ENCODE measurements around the gene MTRF1.

Gene MTRF1

DNA sequence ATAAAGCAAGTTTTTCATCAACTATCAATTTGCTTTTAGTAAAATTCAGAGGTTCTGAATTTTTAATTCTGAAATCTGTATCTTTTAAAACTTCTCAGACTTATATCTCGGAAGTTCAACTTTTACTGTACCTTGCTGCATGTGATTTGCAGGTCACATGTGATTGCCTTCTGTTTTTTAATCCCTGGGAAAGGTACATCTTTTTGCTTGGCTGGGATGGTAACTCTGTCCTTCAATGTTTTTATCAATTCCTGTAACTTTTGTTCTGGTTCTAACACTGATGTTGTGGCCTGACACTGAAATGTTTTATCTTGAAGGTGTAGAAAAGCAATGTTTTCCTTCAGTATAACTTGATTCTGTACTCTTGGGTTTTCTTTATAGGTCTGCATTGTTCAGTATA lies 31.5 kb upstream of the MTRF1 start:
- no CpG with 5 or more reads among the region's 1 CpG for WGBS, 2 donors (ENCODE audit: extremely low coverage in 2 of 2, insufficient read length in 2 of 2, insufficient replicate concordance in 1 of 2)
- Histone ChIP-seq H3K4me3 (ENCODE audit: low read length in 2 of 2) (no peak overlapping the region), H3K27ac (replicated peaks; ENCODE audit: low read length) (no peak overlapping the region), H3K14ac (ENCODE audit: low read length) (no peak overlapping the region), H3K9ac (ENCODE audit: low read depth, low read length, poor library complexity) (no peak overlapping the region), H4K91ac (ENCODE audit: low read depth, low read length, poor library complexity) (no peak overlapping the region), H2AFZ (ENCODE audit: low read length) (no peak overlapping the region), H2BK5ac (ENCODE audit: low read length) (no peak overlapping the region), H2BK15ac (ENCODE audit: low read length) (no peak overlapping the region), H3K18ac (ENCODE audit: low read length) (no peak overlapping the region), H4K8ac (ENCODE audit: low read depth, low read length) (no peak overlapping the region), H2BK12ac (ENCODE audit: low read length) (no peak overlapping the region), H2AK5ac (ENCODE audit: low read depth, low read length) (no peak overlapping the region), H3K23ac (ENCODE audit: low read depth, low read length, poor library complexity) (no peak overlapping the region), H3K27me3 (ENCODE audit: control insufficient read depth in 3 of 3, insufficient read depth in 3 of 3, low read depth in 1 of 3, low read length in 3 of 3) (no peaks in the 10 kb centered on the region), H3K36me3 (replicated peaks in 1 of 2; ENCODE audit: control insufficient read depth in 2 of 2, insufficient read depth in 2 of 2, low read length in 2 of 2) (no peaks in the 10 kb centered on the region), H3K4ac (ENCODE audit: low read length) (no peak overlapping the region), H3K79me1 (ENCODE audit: low read depth, low read length) (no peaks in the 10 kb centered on the region), H2BK120ac (ENCODE audit: low read depth, low read length) (no peak overlapping the region), H3K4me1 (ENCODE audit: control insufficient read depth in 2 of 2, insufficient read depth in 1 of 2, low read depth in 1 of 2, low read length in 2 of 2) (no peaks in the 10 kb centered on the region), H3K4me2 (ENCODE audit: insufficient read depth, low read length, poor library complexity, severe bottlenecking) (no peak overlapping the region), H3K9me3 (replicated peaks in 1 of 2; ENCODE audit: control insufficient read depth in 2 of 2, insufficient read depth in 1 of 2, low read depth in 1 of 2, low read length in 2 of 2) (peaks cover 0 to 1% of the 10 kb centered on the region in 2 donors)
- DNase-seq (ENCODE audit: low spot score), result no peak

DNA sequence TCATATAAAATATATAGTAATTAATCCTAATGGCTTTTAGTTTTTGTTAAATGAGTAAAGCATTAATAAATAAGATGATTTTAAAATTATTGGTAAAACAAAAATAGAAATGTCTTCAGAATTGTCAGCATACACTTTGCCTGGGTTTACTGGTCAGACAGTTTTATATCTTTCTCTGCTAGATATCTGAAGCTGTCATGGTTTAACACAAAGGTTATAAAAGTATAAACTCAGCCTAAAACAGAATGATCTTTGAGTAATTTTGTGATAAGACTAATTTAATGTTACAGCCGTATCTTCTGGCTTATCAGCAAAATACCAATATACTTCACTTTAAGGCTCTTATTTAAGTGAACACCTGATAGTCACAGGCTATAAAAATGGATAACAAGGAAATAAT lies 29.9 kb upstream of the MTRF1 start:
- Histone ChIP-seq H2BK15ac (ENCODE audit: low read length) (no peak overlapping the region), H3K4me1 (ENCODE audit: control insufficient read depth in 2 of 2, insufficient read depth in 1 of 2, low read depth in 1 of 2, low read length in 2 of 2) (no peaks in the 10 kb centered on the region), H3K9ac (ENCODE audit: low read depth, low read length, poor library complexity) (no peak overlapping the region), H3K4ac (ENCODE audit: low read length) (no peak overlapping the region), H2AFZ (ENCODE audit: low read length) (no peak overlapping the region), H3K9me3 (replicated peaks in 1 of 2; ENCODE audit: control insufficient read depth in 2 of 2, insufficient read depth in 1 of 2, low read depth in 1 of 2, low read length in 2 of 2) (peaks cover 0 to 1% of the 10 kb centered on the region in 2 donors), H3K23ac (ENCODE audit: low read depth, low read length, poor library complexity) (no peak overlapping the region), H3K36me3 (replicated peaks in 1 of 2; ENCODE audit: control insufficient read depth in 2 of 2, insufficient read depth in 2 of 2, low read length in 2 of 2) (no peaks in the 10 kb centered on the region), H3K79me1 (ENCODE audit: low read depth, low read length) (no peaks in the 10 kb centered on the region), H3K4me2 (ENCODE audit: insufficient read depth, low read length, poor library complexity, severe bottlenecking) (no peak overlapping the region), H3K14ac (ENCODE audit: low read length) (no peak overlapping the region), H2BK12ac (ENCODE audit: low read length) (no peak overlapping the region), H2AK5ac (ENCODE audit: low read depth, low read length) (no peak overlapping the region), H2BK5ac (ENCODE audit: low read length) (no peak overlapping the region), H3K4me3 (ENCODE audit: low read length in 2 of 2) (no peak overlapping the region), H2BK120ac (ENCODE audit: low read depth, low read length) (no peak overlapping the region), H3K27ac (replicated peaks; ENCODE audit: low read length) (no peak overlapping the region), H3K18ac (ENCODE audit: low read length) (no peak overlapping the region), H3K27me3 (ENCODE audit: control insufficient read depth in 3 of 3, insufficient read depth in 3 of 3, low read depth in 1 of 3, low read length in 3 of 3) (no peaks in the 10 kb centered on the region), H4K91ac (ENCODE audit: low read depth, low read length, poor library complexity) (no peak overlapping the region), H4K8ac (ENCODE audit: low read depth, low read length) (no peak overlapping the region)
- no peak for DNase-seq (ENCODE audit: low spot score)
- WGBS, 2 donors (ENCODE audit: extremely low coverage in 2 of 2, insufficient read length in 2 of 2, insufficient replicate concordance in 1 of 2), result no CpG with 5 or more reads among the region's 1 CpG

DNA sequence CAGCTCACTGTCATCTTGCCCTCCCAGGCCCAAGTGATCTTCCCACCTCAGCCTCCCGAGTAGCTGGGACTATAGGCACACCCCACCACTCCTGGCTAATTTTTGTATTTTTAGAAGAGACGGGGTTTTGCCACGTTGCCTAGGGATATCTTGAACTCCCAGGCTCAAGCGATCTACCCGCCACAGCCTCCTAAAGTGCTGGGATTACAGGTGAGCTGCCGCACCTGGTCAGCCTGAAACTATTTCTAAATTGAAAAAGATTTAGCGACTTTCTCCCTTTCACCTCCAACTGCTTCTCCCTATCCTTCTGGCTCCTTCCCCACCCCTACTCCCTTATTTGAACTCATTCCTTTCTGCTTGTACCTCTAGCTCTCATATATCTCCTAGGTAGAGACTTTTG lies 27.9 kb upstream of the MTRF1 start:
- Histone ChIP-seq H3K4ac (ENCODE audit: low read length) (no peak overlapping the region), H3K18ac (ENCODE audit: low read length) (no peak overlapping the region), H4K91ac (ENCODE audit: low read depth, low read length, poor library complexity) (no peak overlapping the region), H2BK5ac (ENCODE audit: low read length) (no peak overlapping the region), H3K4me3 (ENCODE audit: low read length in 2 of 2) (no peak overlapping the region), H3K14ac (ENCODE audit: low read length) (no peak overlapping the region), H3K9ac (ENCODE audit: low read depth, low read length, poor library complexity) (no peak overlapping the region), H2BK12ac (ENCODE audit: low read length) (no peak overlapping the region), H3K23ac (ENCODE audit: low read depth, low read length, poor library complexity) (no peak overlapping the region), H3K27ac (replicated peaks; ENCODE audit: low read length) (no peak overlapping the region), H3K27me3 (ENCODE audit: control insufficient read depth in 3 of 3, insufficient read depth in 3 of 3, low read depth in 1 of 3, low read length in 3 of 3) (no peaks in the 10 kb centered on the region), H3K9me3 (replicated peaks in 1 of 2; ENCODE audit: control insufficient read depth in 2 of 2, insufficient read depth in 1 of 2, low read depth in 1 of 2, low read length in 2 of 2) (peaks cover 0 to 1% of the 10 kb centered on the region in 2 donors), H3K79me1 (ENCODE audit: low read depth, low read length) (no peaks in the 10 kb centered on the region), H2BK120ac (ENCODE audit: low read depth, low read length) (no peak overlapping the region), H2BK15ac (ENCODE audit: low read length) (no peak overlapping the region), H3K4me2 (ENCODE audit: insufficient read depth, low read length, poor library complexity, severe bottlenecking) (no peak overlapping the region), H3K4me1 (ENCODE audit: control insufficient read depth in 2 of 2, insufficient read depth in 1 of 2, low read depth in 1 of 2, low read length in 2 of 2) (no peaks in the 10 kb centered on the region), H2AFZ (ENCODE audit: low read length) (no peak overlapping the region), H2AK5ac (ENCODE audit: low read depth, low read length) (no peak overlapping the region), H4K8ac (ENCODE audit: low read depth, low read length) (no peak overlapping the region), H3K36me3 (replicated peaks in 1 of 2; ENCODE audit: control insufficient read depth in 2 of 2, insufficient read depth in 2 of 2, low read length in 2 of 2) (no peaks in the 10 kb centered on the region)
- WGBS, 2 donors (ENCODE audit: extremely low coverage in 2 of 2, insufficient read length in 2 of 2, insufficient replicate concordance in 1 of 2), result no CpG with 5 or more reads among the region's 7 CpGs
- no peak for DNase-seq (ENCODE audit: low spot score)

GRCh38 chr13:41289463-41289881 lies 26.1 kb upstream of the MTRF1 start:
- H2BK15ac ChIP-seq (ENCODE audit: low read length), result no peak overlapping the region
- no peaks in the 10 kb centered on the region for H3K36me3 ChIP-seq (replicated peaks in 1 of 2; ENCODE audit: control insufficient read depth in 2 of 2, insufficient read depth in 2 of 2, low read length in 2 of 2)
- no peaks in the 10 kb centered on the region for H3K4me1 ChIP-seq (ENCODE audit: control insufficient read depth in 2 of 2, insufficient read depth in 1 of 2, low read depth in 1 of 2, low read length in 2 of 2)
- no peak overlapping the region for H4K8ac ChIP-seq (ENCODE audit: low read depth, low read length)
- H2BK5ac ChIP-seq (ENCODE audit: low read length), result no peak overlapping the region
- no peak overlapping the region for H2BK12ac ChIP-seq (ENCODE audit: low read length)
- H3K14ac ChIP-seq (ENCODE audit: low read length), result no peak overlapping the region
- no peak overlapping the region for H4K91ac ChIP-seq (ENCODE audit: low read depth, low read length, poor library complexity)
- no peak overlapping the region for H3K27ac ChIP-seq (replicated peaks; ENCODE audit: low read length)
- H3K23ac ChIP-seq (ENCODE audit: low read depth, low read length, poor library complexity), result no peak overlapping the region
- no peak overlapping the region for H3K4me3 ChIP-seq (ENCODE audit: low read length in 2 of 2)
- WGBS, 2 donors (ENCODE audit: extremely low coverage in 2 of 2, insufficient read length in 2 of 2, insufficient replicate concordance in 1 of 2), result no CpG with 5 or more reads among the region's 10 CpGs
- no peak overlapping the region for H2AK5ac ChIP-seq (ENCODE audit: low read depth, low read length)
- no peaks in the 10 kb centered on the region for H3K27me3 ChIP-seq (ENCODE audit: control insufficient read depth in 3 of 3, insufficient read depth in 3 of 3, low read depth in 1 of 3, low read length in 3 of 3)
- no peaks in the 10 kb centered on the region for H3K79me1 ChIP-seq (ENCODE audit: low read depth, low read length)
- no peak overlapping the region for H2BK120ac ChIP-seq (ENCODE audit: low read depth, low read length)
- H3K4me2 ChIP-seq (ENCODE audit: insufficient read depth, low read length, poor library complexity, severe bottlenecking), result no peak overlapping the region
- no peak overlapping the region for H3K18ac ChIP-seq (ENCODE audit: low read length)
- no peak overlapping the region for H2AFZ ChIP-seq (ENCODE audit: low read length)
- H3K4ac ChIP-seq (ENCODE audit: low read length), result no peak overlapping the region
- no peak for DNase-seq (ENCODE audit: low spot score)
- H3K9ac ChIP-seq (ENCODE audit: low read depth, low read length, poor library complexity), result no peak overlapping the region
- peaks cover 0 to 1% of the 10 kb centered on the region in 2 donors for H3K9me3 ChIP-seq (replicated peaks in 1 of 2; ENCODE audit: control insufficient read depth in 2 of 2, insufficient read depth in 1 of 2, low read depth in 1 of 2, low read length in 2 of 2)
